Erythroblast (primary cell): ENCODE results near the gene EXOC6B.

Source experiments
- GATA1 ChIP-seq: IDR thresholded peaks from 2 replicates; pipeline ENCODE4 v1.6.1; 2011; ENCODE audit warnings: low read depth, mild to moderate bottlenecking, control low read depth, low read length, moderate library complexity
- POLR2A ChIP-seq: IDR thresholded peaks from 2 replicates; pipeline ENCODE4 v1.6.1; 2011; ENCODE audit warnings: mild to moderate bottlenecking, low read length

GRCh38 chr2:72166279-72166678 lies 659.6 kb downstream of the EXOC6B start:
- TF ChIP-seq POLR2A: no peak
- TF ChIP-seq GATA1: no peak
